ENCODE measurements around the gene IFT122. TPM values are rescaled to one million over a fixed set of nuclear protein-coding genes. Genes with fewer than 3 reads are reported as not detected.

IFT122 gene
- total and polyA plus RNA-seq, 10 donors: 5.2 to 31.3 (median 18.1) TPM

GRCh38 chr3:129503471-129504291, 63.7 kb downstream of the IFT122 start:
- intact Hi-C loops (cut with DNase I; ENCODE audit: low total_unique reads): no loop called here
- Histone ChIP-seq H3K27ac (no peak overlapping the region), H3K4me3 (no peak overlapping the region), H3K9me3 (no peaks in the 10 kb centered on the region), H3K4me1 (peaks cover 0 to 37% (median 24%) of the 10 kb centered on the region in 6 donors), H3K27me3 (replicated peaks in 1 of 7) (no peaks in the 10 kb centered on the region), H3K36me3 (peaks cover 0 to 81% (median 9%) of the 10 kb centered on the region in 6 donors)
- TF ChIP-seq POLR2AphosphoS5 (IDR thresholded peaks at IDR 0.05) (no peak), CTCF (IDR thresholded peaks at IDR 0.05 in 8 of 11, conservative IDR thresholded peaks at IDR 0.05 in 3 of 11) (no peak)
- 89 to 94% (median 93%) methylated on average over 13 of the region's 13 CpGs for WGBS, 5 donors
- DNase-seq: no peak

DNA sequence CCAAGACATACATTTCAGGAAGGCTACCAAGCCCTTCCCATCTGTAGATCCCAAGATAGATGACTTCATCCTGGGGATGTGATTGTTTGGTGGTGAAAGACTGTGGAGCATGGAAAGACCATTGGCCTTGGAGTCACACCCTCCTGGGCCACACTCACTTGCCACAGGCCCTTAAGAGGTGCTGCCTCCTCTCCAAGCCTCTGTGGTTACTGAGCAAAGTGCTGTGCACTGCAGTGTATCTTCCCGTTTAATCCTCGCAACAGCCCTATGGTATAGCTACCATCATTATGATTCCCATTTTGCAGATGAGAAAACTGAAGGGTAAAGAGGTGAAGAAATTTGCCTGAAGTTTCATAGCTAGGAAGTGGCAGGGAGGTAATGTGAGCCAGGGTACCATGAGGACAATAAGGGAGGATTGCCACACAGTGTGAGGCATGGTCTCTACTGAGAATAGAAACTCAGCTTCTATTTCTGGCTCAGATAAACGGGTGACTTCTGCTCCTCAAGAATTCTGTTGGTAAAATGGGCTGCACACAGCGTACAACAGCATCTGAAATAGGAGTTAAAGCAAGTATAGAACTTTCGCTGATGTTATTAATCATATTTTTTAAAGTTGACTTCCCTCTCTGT, 64.6 kb downstream of the IFT122 start:
- Histone ChIP-seq H3K27me3 (replicated peaks in 1 of 7) (no peaks in the 10 kb centered on the region), H3K9me3 (no peaks in the 10 kb centered on the region), H3K27ac (peak overlapping the region in 1 of 8 donors; percentile 29), H3K4me1 (peaks cover 0 to 37% (median 24%) of the 10 kb centered on the region in 6 donors), H3K4me3 (no peak overlapping the region), H3K36me3 (peaks cover 0 to 87% (median 9%) of the 10 kb centered on the region in 6 donors)
- TF ChIP-seq CTCF (IDR thresholded peaks at IDR 0.05 in 8 of 11, conservative IDR thresholded peaks at IDR 0.05 in 3 of 11): no peak
- no peak for TF ChIP-seq POLR2A (IDR thresholded peaks at IDR 0.05)
- TF ChIP-seq POLR2AphosphoS5 (IDR thresholded peaks at IDR 0.05): no peak
- DNase-seq: no peak
- WGBS, 5 donors: 68 to 83% (median 75%) methylated on average over 5 of the region's 5 CpGs
- intact Hi-C loops (cut with DNase I; ENCODE audit: low total_unique reads): no loop called here

- Histone ChIP-seq H3K4me1 (peaks cover 0 to 37% (median 22%) of the 10 kb centered on the region in 6 donors), H3K27me3 (replicated peaks in 1 of 7) (no peaks in the 10 kb centered on the region), H3K9me3 (no peaks in the 10 kb centered on the region), H3K27ac (no peak overlapping the region), H3K4me3 (no peak overlapping the region), H3K36me3 (peaks cover 0 to 87% (median 9%) of the 10 kb centered on the region in 6 donors)
- WGBS, 5 donors: 79 to 94% (median 87%) methylated on average over 6 of the region's 6 CpGs
- intact Hi-C loops (cut with DNase I; ENCODE audit: low total_unique reads): no loop called here
- peak; percentile 27 for DNase-seq
- TF ChIP-seq CTCF (IDR thresholded peaks at IDR 0.05 in 8 of 11, conservative IDR thresholded peaks at IDR 0.05 in 3 of 11) (no peak), POLR2AphosphoS5 (IDR thresholded peaks at IDR 0.05) (no peak), POLR2A (IDR thresholded peaks at IDR 0.05) (no peak)
Measured at GRCh38 chr3:129505341-129505740, 65.3 kb downstream of the IFT122 start.

- no peaks in the 10 kb centered on the region for H3K27me3 ChIP-seq (replicated peaks in 1 of 7)
- no peak for TF ChIP-seq POLR2AphosphoS5 (IDR thresholded peaks at IDR 0.05)
- no peak for TF ChIP-seq CTCF (IDR thresholded peaks at IDR 0.05 in 8 of 11, conservative IDR thresholded peaks at IDR 0.05 in 3 of 11)
- TF ChIP-seq POLR2A (IDR thresholded peaks at IDR 0.05): no peak
- no peak overlapping the region for H3K4me3 ChIP-seq
- no peak overlapping the region for H3K27ac ChIP-seq
- no peaks in the 10 kb centered on the region for H3K9me3 ChIP-seq
- peaks cover 0 to 37% (median 22%) of the 10 kb centered on the region in 6 donors for H3K4me1 ChIP-seq
- 68 to 89% (median 86%) methylated on average over 9 of the region's 9 CpGs for WGBS, 5 donors
- intact Hi-C loops (cut with DNase I; ENCODE audit: low total_unique reads): no loop called here
- peaks cover 0 to 80% (median 9%) of the 10 kb centered on the region in 6 donors for H3K36me3 ChIP-seq
- DNase-seq: peak; percentile 32
Measured at GRCh38 chr3:129506231-129506742, 66.3 kb downstream of the IFT122 start.

Measured in spleen (tissue), 11 donors.